ENCODE data around the gene FDXR. TPM values are rescaled to one million over a fixed set of nuclear protein-coding genes. Genes with fewer than 3 reads are reported as not detected.

The FDXR gene
- total RNA-seq, 1 donor: 20.7 TPM

DNA sequence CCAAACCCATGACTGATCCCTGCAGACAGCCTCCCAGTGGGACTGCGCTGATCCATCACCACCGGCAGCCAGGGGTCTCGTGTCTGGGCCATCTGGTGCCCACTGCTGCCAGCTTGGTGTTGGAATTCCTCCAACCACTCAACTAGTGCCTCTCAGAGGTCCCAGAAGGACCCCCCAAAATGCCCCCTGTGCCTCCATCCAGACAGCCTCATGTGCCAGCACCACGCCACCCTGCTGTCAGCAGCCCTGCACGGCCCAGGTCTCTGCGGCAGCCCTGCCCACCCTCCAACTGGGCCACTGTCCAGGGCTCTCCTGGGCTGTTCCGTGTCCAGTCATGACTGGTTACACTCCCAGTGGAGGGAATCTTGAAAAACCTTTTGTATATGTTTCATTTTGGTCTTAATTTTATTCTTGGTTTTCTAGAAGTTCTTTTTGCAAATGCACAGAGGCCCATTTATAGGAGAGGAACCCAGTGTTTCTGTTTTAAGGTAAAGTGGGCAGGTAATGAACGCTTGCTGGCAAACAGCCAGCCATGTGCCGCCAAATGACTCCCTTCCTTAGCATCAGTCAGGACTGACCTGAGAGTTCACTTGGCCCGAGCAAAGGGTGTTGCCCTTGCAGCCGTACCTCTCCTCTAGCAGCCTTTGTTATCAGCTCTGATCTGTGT, 47.7 kb downstream of the FDXR start:
- TF ChIP-seq, protein P1, sequence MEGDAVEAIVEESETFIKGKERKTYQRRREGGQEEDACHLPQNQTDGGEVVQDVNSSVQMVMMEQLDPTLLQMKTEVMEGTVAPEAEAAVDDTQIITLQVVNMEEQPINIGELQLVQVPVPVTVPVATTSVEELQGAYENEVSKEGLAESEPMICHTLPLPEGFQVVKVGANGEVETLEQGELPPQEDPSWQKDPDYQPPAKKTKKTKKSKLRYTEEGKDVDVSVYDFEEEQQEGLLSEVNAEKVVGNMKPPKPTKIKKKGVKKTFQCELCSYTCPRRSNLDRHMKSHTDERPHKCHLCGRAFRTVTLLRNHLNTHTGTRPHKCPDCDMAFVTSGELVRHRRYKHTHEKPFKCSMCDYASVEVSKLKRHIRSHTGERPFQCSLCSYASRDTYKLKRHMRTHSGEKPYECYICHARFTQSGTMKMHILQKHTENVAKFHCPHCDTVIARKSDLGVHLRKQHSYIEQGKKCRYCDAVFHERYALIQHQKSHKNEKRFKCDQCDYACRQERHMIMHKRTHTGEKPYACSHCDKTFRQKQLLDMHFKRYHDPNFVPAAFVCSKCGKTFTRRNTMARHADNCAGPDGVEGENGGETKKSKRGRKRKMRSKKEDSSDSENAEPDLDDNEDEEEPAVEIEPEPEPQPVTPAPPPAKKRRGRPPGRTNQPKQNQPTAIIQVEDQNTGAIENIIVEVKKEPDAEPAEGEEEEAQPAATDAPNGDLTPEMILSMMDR (IDR thresholded peaks at IDR 0.05; ENCODE audit: insufficient read depth, low read depth, low read length): no peak
- no peak overlapping the region for H3K4me3 ChIP-seq (ENCODE audit: low read depth, low read length)
- DNase-seq (ENCODE audit: low read depth): no peak

DNA sequence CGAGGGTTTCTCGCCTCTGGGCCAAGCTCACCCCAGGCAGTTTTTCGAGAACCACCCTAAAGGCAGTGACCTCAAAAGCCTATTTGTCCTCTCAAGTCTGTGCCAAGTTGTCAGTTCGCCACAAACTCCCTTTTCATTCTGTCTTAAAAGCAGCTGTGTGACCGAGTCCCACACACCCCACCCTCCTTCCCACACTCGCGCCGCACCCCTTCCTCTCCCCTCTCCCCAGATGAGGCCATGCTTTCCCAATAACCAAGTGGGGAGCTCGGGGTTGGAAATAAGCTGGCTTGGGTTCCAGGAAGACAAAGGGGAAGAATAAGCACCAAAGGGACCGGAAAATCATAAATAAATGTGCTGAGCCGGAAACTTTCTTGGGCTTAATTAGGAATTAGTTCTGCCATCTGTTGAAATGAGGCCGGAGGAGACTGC, 49.8 kb downstream of the FDXR start:
- DNase-seq (ENCODE audit: low read depth): no peak
- TF ChIP-seq, protein P1 (IDR thresholded peaks at IDR 0.05; ENCODE audit: insufficient read depth, low read depth, low read length): no peak
- H3K4me3 ChIP-seq (ENCODE audit: low read depth, low read length): no peak overlapping the region

DNA sequence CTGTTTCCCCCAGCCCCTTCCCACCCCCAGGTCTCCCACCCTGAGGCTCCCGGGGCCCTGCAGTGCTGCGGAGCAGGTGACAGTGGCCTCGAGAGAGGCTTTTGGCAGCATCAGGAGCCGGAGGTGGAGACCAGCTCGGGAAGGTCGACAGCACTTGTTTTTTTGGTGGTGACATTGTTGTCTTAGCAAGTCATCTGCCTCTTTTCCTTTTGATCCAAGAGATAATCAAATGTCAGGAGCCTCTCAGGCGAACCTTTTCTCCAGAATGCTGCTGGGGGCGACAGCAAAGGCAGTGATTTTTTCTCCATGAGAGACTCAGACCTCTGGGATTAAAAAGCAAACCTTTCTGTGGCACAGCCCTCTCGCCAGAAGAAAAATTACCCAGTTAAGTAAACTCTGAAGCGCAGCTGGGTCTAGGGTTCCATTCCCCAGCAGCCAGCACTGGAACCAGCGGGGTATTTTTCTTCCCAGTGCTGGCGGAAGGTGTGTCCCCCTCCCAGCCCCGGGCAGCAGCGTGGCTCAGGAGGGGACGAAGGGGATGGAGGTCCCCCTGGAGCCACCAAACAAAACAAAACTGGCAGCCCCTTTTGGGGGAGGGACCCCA, 50.4 kb downstream of the FDXR start:
- DNase-seq (ENCODE audit: low read depth): no peak

DNA sequence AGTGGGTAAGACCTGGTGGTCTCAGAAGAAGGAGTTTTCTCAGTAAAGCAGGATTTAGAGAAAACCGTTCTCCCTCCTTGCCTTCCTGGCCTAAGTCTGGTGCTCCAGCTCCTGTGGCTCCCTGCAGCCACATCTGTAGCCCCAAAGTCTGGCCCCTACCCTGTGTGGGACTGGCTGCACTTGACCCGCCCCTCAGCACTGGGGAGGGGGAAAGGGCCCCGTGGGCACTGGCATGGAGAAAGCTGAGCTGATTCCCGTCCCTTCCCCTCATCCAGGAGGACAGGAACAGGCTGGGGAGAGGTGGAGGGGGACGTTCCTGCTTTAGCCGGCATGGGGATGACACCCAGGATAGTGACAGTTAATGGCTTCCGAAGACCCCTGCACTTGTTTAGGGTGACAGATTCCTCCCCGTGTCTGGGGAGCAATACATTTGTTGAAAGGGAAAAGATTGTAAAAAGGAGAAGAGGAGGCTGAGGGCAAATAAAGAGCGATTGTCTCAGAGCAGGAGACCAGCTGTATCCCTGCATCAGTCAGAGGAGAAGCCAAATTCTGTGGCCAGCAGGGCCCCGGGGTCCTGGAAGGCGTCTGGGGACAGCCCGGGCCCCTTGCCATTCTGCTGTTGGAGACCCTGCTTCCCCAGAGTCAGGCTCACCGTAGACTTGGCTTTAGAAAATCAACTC, 51.0 kb downstream of the FDXR start:
- no peak for DNase-seq (ENCODE audit: low read depth)
- TF ChIP-seq, protein P1 (IDR thresholded peaks at IDR 0.05; ENCODE audit: insufficient read depth, low read depth, low read length): no peak
- no peak overlapping the region for H3K4me3 ChIP-seq (ENCODE audit: low read depth, low read length)

More for the DNA sequence above, 50.4 kb downstream of the FDXR start:
- TF ChIP-seq, protein P1 (IDR thresholded peaks at IDR 0.05; ENCODE audit: insufficient read depth, low read depth, low read length): no peak
- H3K4me3 ChIP-seq (ENCODE audit: low read depth, low read length): no peak overlapping the region

DNA sequence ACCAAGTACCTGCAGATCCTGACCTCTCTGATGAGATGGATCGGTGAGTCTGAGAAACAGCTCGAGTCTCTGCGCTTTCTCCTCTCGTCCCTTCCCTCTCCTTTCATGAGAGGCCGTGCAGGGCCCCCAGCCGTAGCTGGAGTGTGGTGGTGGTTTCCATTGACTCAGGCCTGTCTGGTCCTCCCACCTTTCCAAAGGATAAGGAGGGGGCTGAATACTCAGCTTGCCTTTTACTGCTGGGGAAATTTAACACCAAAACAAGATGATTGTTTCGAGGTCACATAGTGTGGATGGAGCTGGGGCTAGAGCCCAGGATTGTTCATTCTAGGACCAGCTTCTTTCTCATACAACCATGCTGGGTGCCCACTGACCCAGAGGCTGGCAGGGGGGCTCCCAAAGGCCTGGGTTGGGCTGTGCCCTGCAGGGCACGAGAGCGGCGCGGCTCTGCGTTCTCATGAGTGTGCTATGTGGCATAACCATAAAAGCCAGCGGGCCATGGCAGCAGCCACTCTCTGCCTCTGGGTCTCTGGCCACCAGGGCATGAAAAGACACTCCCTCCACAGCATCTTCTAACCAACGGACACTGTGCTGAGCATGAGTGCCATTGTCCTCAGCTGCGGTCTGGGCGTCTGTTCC, 52.9 kb downstream of the FDXR start:
- no peak overlapping the region for H3K4me3 ChIP-seq (ENCODE audit: low read depth, low read length)
- DNase-seq (ENCODE audit: low read depth): no peak
- TF ChIP-seq, protein P1 (IDR thresholded peaks at IDR 0.05; ENCODE audit: insufficient read depth, low read depth, low read length): no peak

DNA sequence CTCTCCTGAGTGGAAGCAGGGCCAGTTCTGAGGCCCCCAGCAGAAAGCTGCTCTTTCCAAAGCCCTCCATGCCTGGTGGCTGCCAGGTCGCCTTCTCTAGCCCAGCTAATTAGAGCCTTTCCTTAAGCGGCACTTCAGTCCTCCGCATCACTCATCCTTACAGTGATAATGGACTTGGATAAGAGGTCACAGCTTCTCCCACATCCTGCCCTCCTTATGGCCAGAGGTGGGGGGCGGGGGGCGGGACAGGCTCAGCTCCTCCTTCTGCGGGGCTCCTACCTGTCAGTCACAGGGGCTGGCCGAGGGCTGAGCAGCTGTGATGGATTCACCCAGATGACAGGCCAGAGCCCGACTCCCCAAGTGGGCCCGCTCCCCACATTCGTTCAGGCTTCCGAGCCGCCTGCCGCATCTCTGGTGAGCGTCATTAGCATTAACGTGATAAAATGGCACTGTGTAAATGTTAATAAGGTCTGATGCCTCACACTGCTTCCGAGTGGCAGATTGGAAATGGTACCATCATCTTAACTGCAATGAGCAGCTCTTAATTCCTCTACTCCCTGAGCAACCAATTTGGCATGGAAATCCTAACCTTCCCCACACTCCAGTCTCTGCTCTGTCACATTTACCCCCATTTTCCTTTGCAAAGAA, 54.4 kb downstream of the FDXR start:
- no peak overlapping the region for H3K4me3 ChIP-seq (ENCODE audit: low read depth, low read length)
- TF ChIP-seq, protein P1 (IDR thresholded peaks at IDR 0.05; ENCODE audit: insufficient read depth, low read depth, low read length): no peak
- no peak for DNase-seq (ENCODE audit: low read depth)
